HG03060 (cell line): Measurements from ENCODE around the gene PTPRJ.

Source experiments
- ATAC-seq: cut with Tn5 transposase; IDR thresholded peaks from one replicate; pipeline ENCODE4 v1.9.1; 2021; ENCODE audit warnings: low read depth, moderate number of reproducible peaks; ENCODE audit not compliant: unreplicated experiment

The PTPRJ gene

DNA sequence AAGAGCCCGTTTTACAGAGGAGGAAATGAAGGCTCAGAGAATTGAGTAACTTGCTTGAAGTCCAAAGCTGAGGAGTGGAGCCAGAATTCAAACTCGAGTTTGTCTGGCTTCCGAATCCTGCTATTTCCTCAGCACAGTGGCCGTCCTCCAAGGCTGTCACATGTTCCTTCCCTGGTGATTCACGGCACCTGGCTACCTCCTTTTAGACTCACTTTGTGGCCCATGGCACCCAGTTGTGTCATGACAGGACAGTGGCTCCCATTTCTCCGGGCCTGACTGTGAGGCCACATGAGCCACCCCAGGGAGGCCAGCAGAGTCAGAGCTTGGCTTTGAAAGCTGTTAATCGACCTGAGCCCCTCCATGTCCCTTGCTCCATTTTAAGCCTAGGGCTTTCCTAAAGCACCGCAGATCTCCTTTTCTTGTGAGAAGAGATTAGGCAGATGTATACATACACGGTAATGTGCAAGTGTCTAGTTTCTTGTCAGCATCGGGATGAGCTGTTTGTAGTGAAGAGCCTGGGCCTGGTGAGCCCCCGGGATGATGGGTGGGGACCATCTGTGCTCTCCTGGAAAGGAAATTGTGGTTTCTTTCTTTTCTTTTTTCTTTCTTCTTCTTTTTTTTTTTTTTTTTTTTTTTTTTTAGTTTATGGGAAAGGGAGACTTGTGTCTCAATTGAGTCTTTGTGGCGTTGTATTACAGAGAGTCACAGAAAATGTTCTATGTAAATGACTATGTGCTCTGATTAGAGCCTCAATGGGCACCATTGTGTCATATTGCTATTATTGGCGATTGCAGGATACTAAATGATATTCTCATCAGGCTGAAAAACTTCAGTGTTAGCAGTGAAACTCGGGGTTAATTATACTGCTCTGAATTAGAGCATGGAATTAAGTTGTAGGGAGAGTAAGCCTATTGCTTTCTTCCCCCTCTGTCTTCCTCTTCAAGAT is 54.8 kb downstream of the PTPRJ start:
- no peak for ATAC-seq

DNA sequence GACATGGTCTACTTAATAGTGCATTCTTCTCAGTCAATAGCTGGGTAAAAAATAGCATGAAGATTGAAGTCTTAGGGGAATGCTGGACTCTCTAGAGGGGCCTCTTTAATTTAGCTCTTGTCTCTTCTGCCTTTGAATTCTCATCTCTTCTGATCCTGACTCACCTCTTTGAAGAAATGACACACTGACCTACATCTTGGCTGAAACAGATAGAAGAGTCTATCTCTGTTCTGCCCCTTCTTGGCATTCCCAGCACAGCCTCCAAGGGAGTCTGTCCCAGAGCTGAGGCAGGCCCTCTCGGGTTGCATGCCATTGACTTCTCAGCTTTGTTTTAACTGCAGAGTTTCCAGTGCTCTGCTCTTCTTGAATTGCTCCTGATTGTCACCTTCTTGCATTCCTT is 55.7 kb downstream of the PTPRJ start:
- ATAC-seq: no peak

DNA sequence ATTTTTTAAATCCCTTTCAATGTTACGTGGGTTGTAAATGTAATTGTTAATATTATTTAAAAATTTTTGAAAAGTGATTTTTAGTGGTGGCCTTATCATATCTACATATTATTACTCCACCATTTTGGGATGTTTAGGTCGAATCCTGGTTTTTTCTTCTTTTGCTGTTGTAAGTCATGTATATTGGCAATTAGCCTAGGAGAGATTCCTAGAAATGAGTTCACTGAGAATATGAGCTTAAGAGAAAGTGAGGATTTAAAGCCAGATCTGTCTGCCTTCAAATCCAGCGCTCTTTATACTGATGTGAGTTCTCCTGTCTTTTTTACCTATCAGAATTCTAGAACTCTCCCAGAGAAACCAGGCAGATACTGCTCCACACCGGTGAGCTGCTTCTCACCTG is 56.1 kb downstream of the PTPRJ start:
- ATAC-seq: no peak

DNA sequence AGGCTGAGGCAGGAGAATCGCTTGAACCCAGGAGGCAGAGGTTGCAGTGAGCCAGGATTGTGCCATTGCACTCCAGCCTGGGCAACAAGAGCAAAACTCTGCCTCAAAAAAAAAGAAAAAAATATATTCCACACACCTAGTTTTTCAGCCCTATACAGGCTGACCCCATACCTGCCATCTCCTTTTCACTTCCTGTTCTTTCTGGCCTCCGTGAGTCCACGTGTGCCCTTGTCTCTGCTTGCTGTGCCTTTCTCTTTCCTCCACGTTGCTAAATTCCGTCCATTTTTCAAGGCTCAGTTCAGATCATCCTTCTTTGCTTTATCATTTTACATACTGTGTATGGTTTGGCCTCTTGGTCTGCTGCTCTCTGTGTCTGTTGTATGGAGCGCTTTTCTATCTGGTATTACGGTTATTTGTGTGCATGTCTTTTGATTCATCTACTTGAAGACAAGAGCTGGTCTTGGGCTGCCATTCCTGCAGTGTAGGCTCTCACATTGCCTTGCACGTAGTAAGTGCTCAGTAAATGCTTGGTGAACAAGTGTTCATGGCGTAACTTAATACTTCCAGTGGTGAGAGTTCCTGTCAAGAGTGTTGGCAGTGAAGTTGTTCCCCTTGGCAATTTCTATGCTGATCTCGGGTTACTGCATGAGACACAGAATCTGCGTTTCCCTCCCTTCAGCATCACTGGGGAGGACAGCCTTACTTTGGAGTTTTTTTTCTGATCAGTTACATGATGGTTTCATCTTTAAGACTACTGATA is 57.5 kb downstream of the PTPRJ start:
- ATAC-seq: no peak

DNA sequence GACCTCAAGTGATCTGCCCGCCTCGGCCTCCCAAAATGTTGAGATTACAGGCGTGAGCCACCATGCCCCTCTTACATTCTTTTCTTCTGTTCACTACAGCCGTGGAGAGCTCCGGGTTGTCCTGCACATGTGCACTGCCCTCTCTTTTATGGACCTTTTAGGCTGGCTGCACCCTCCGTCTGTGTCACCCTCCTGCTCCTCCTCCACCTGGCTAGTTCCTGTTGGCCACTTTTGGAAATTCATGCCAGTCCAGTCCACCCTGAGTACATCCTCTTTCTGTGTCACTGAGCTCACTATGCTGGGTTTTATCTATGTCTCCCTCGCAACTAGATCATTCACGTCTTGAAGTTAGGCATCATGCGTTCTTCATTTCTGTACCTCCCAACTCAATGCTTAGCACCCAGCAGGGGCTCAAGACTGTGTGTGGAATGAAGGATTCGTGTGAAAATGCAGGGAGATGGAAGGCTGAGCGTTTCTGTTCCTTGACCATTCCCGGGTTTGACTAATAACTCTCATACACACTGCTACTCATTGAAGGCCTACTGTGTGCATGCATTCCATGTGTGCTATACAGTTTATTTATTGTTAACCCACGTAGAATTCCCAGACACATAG is 60.6 kb downstream of the PTPRJ start:
- no peak for ATAC-seq

DNA sequence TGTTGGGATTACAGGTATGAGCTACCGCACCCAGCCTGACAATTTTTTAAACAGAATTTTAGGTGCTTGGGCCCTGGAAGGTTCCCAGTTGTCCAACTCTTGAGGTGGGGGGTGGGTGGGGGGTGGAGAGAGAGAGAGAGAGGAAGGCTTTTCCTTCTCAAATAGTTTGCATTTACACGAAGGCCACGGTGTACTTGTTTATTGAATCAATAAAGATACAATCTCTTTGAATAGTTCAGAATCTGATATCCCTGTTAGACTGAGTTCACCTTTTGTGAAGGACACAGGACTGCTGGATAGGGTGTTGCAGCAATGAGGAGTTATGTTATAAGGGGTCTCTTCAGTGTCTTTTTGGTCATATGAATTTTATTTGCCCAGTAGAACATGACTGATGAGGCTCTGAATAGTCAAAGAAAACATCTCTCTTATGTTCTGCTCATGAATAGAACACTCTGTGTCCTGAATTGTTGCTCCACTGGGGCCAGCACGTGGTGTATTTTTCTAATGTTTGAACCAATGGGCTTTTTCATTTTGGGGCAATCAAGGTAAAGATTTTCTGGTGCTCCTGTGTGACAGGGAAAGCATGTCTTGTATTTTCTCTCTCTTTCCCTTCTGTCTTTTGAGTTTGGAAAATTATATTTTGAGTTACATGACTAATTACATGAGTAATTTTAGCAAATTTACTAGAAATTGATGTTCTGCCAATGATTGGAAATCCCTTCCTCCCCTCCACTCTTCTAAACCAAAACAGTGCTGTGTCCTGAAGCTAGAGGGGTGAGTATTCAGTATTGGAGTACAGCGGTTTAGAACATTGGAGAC is 61.7 kb downstream of the PTPRJ start:
- ATAC-seq: no peak

DNA sequence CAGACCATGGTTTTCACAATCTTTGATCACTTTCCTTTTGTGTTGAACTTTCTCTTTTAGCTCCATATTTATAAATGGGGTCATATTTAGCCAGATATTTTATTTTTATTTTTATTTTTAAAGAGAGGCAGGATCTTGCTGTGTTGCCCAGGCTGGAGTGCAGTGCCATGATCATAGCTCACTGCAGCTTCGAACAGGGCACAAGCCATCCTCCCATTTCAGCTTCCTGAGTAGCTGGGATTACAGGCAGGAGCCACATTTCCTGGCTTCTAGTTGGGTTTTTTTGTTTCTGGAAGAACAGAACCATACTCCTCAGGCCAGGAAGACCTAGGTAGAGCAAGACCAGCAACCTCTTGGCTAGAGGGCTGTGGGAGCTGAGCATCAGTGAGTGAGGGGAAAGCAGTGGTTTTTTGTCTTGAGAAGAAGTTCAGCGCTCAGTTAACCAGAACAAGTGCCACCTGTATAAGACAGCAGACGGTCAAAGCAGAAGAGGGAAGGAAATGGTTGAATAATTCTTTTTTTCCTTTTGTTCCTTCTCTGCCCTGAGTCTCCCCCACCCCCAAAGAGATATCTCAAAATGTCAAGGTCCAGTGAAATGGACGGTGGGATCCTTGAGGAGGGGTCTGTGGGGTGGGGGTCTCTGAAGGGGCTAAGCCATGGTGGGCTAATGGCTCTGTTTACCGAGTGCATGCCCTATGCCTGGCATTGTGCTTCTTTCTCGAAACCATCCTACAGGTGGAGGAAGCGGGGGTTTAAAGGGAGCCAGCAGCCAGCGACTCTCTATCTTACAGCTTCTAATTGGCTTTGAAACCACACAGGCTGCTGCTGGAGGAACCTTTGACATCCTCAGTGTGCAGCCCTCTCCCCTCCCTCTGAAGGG is 63.0 kb downstream of the PTPRJ start:
- no peak for ATAC-seq

DNA sequence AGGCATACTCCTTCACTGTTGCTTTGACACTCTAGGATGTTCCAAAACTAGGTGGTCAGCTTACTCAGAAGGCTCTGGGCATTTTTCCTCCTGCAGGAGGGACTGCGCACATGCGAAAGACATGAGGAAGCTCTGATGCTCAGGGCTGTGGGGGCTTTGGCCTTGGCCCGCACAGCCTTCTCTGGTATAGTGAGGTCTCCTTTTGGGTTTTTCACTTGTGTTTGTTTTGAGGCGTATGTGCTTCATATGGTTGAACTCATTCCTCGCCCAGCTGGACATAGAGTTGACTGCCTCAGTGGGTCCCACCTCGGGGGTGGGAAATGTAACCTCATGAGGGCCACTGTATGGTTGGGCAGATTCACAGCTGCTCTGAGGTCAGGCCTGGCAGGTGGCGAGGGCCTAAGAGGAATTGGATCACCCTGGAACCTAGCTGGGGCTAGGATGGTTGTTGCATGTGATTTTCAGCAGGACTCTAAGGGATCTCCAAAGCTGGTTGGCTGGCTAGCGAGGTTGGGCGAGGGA is 63.7 kb downstream of the PTPRJ start:
- no peak for ATAC-seq

DNA sequence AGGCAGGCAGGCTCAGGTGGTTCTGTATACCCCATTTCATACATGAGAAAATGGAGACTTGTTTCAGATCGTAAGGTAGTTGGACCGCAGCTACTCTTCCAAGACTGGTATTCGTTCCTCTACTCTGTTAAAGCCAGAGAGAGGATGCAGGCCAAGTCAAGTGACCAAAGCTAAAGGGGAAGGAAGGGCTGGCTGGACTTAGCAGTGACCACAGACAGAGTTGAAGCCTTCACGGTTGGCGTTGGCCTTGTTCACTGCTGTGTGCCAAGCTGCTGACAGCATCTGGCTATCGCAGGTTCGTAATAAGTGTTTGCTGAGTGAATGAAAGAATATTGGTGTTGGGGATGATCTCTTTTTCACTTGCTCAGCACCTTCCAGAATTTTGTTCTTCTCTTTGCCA is 64.2 kb downstream of the PTPRJ start:
- ATAC-seq: no peak

DNA sequence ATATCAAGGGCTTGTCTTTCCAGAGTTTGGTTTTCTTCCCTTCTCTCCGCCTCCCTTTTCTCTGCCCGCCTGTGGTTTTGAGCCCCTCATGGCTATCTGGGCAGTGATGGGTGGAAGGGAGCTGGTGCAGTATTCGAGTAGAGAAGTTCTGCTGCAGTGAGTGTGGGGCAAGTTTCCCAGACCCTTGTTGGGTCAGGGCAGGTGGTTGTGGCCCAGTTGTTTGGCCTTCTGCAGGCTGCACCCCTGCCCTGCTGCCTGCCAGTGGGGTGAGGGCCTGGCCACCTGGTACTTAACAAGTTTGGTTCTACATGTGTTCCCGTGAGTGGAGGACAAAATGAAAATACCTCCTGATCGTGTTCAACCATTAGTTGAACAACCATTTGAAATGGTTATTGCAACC is 65.2 kb downstream of the PTPRJ start:
- no peak for ATAC-seq

DNA sequence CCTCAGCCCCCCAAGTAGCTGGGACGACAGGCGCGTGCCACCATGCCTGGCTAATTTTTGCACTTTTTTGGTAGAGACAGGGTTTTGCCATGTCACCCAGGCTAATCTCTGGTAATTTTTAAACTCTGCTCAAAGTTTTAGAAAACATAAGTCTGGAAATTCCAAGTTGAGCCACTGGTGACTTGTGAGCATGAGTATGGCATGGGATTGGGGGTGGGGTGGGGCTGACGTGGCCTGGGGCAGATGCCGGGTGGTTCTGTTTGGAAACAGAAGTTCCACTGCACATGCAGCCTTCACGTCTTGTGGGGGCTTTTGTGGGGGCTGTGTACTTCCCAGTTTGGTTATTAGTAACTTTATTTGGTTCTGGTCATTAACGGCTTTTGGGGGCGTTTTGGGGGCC is 67.3 kb downstream of the PTPRJ start:
- no peak for ATAC-seq

DNA sequence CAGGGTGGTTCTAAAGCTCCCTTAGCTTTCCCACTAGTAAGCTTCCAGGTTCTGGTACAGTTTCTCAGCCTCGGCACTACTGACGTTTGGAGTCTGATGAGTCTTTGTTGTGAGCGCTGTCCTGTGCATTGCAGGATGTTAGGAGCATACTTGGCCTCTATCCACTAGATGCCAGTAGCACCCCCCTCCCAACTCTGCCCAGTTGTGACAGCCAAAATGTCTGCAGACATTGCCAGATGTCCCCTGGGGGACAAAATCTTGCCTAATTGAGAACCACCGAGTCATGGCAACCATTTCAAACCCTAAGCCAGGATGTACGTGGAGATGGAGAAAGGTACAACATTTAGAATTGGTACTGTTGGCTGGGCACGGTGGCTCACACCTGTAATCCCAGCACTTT is 68.7 kb downstream of the PTPRJ start:
- no peak for ATAC-seq

DNA sequence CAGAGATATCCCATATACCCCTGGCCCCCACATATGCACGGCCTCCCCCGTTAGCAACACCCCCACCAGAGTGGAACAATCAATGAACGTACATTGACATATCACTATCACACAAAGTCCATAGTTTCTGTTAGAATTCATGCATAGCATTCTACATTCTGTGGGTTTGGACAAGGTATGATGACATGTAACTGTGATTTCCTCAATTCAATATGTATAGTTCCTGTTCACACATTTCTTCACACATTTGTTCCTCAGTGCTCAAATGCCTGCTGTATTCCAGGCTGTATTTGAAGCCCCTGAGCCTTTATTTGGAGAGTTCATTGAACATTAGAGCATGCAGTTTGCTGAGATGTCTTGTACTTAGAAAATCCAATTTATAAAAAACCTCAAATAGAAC is 69.9 kb downstream of the PTPRJ start:
- ATAC-seq: no peak

DNA sequence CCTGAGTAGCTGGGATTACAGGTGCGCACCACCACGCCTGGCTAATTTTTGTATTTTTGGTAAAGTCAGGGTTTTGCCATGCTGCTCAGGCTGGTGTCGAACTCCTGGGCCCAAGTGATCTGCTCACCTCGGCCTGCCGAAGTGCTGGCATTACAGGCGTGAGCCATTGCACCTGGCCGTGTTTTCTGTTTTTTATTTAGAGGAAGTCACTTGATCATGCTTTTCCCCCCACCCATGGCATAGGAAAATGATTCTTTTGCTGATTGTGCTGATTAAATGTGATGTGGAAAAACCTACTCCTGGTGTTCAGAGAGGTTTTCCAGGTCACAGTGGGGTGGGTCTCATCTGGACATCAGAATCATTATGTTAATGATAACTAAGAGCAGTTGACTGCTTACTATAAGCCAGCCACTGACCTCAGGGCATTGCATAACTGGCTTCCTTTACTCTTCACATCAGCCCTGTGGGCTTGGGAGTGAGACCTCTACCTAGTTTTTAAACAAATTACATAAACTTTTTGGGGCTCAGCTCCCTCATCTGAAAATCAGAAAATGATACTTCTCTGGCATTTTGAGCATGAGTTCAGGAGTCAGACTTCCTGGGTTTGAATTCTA is 71.0 kb downstream of the PTPRJ start:
- no peak for ATAC-seq

DNA sequence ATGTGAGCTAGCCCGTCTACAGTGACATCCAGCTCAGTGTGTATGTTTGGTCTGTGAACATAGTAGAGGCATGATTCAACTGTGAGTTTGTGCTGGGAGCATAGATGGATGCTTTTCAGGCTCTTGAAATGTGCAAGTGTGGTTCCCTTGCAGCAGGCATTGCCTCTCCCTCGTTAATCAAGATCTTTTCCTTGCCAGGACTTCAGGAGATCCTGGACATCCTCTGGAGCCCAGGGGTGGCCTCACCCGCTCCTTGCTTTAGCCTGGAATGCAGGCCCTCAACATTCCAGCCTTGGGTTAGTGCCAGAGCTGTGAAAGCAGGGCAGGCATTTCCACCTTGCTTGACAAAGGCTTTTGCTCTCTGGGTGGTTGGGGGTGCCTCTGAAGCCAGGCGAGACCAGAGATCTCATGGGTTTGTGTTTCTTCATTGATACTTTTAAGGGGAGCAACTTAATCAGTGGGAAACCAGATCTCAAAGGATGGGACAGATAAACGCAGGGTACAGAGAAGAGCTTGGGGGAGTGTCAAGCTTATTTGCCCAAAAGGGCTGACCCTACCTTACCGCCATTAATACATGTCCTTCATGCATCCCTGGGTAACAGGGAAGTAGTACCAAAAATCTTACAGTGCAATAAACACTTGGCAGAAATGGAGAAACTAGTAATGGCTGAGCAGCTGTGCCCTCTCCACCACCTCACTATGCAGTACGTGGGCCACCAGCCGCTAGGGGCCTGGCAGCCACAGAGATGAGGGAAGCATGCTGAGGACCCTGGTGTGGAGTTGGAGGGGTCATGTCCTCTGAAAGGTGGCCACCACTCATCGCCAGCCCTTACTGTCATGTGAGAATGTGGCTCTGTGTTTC is 72.1 kb downstream of the PTPRJ start:
- no peak for ATAC-seq

DNA sequence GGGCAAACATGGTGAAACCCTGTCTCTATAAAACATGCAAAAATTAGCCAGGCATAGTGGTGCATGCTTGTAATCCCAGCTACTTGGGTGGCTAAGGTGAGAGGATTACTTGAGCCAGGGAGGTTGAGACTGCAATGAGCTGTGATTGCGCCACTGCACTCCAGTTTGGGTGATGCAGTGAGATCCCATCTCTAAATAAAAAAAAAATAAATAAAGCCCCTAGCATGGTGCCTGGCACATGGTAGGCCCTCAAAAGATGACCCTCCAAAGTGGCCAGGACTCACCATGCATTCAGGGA is 74.6 kb downstream of the PTPRJ start:
- no peak for ATAC-seq

DNA sequence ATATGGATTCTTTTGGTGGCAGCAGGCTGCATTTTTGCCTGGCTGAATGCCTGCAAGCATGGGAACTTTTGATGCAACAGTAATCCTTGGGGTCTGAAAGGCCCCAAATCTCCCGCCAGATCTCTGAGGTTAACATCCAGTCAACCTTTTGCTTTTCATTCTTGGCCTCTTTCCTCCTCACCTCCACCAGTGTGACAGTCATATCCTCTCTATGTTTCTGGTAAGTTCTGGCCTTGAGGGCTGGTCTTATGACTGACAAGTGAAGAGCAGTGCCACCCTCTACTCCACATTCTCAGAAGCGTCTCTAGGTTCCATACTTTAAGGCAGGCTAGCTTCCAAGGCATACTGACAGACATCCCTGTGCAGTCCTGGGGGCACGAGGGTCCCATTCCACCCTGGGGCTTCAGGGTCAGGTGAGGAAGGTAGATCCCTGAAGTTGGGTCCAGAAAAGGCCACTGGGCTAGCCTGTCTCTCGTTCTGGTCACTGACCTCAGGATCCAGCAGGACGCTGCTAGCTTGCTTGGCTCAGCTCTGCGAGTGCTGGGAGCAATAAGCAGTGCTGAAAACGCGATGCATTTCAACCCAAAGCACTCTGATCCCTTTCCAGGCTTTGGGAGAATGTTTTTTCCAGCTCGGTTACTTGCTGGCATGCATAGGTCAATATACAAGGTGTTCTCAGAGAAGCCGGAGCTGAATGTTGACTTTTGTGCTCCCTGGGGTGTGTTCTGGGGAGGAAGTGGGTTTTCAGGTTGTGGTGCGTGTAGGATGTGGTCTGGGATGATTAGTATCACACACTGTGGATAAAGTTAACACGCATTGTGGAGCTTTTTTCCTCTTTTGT is 75.2 kb downstream of the PTPRJ start:
- no peak for ATAC-seq
